Lower lobe of right lung (tissue), 2 donors: ENCODE measurements around the gene SLC35F5. TPM values are rescaled to one million over a fixed set of nuclear protein-coding genes. Genes with fewer than 3 reads are reported as not detected.

ENCODE experiments used
- ATAC-seq, 2 donors: fragments of 200-7000 bp; cut with Tn5 transposase; one replicate each; pipeline ENCODE4 v1.9.1; 2020 to 2022; ENCODE audit warnings: mild to moderate bottlenecking in 2 of 2, moderate library complexity in 2 of 2
- DNase-seq: peaks from one replicate; pipeline ENCODE4 v3.0.0-alpha.2; 2020
- H3K27ac ChIP-seq: fragments of 200-600 bp; one replicate; pipeline ENCODE4 v1.8.0; 2022
- H3K27me3 ChIP-seq: fragments of 200-600 bp; one replicate; pipeline ENCODE4 v1.8.0; 2022; ENCODE audit warnings: low read depth
- H3K36me3 ChIP-seq: fragments of 200-600 bp; one replicate; pipeline ENCODE4 v1.8.0; 2022; ENCODE audit warnings: mild to moderate bottlenecking
- H3K4me1 ChIP-seq: fragments of 200-600 bp; one replicate; pipeline ENCODE4 v1.8.0; 2022
- H3K4me3 ChIP-seq: fragments of 200-600 bp; one replicate; pipeline ENCODE4 v1.8.0; 2022; ENCODE audit warnings: mild to moderate bottlenecking
- H3K9me3 ChIP-seq: fragments of 200-600 bp; one replicate; pipeline ENCODE4 v1.8.0; 2022
- CTCF ChIP-seq: fragments of 200-600 bp; IDR thresholded peaks from one replicate; pipeline ENCODE4 v1.8.0; 2022; ENCODE audit warnings: antibody characterized with exemption, mild to moderate bottlenecking
- intact Hi-C: fragments of 100-400 bp; cut with DNase I; formaldehyde crosslinking; loops from one replicate; pipeline ENCODE4 v1.11.0; 2022
- total RNA-seq: library from RNA; stranded (reverse); fragmentation: NEBNext Ultra II Directional; extraction: Animal tissue kit (Norgen Biotek cat#: 25700); gene quantifications from one replicate; pipeline ENCODE4 v1.2.1, GENCODE V29; 2021
- donor health status: DM: no; HTN: yes; CAD: no; lungs with severe emphysema.

The SLC35F5 gene
- total RNA-seq, 1 donor from 2014 or later, result 70.4 TPM

DNA sequence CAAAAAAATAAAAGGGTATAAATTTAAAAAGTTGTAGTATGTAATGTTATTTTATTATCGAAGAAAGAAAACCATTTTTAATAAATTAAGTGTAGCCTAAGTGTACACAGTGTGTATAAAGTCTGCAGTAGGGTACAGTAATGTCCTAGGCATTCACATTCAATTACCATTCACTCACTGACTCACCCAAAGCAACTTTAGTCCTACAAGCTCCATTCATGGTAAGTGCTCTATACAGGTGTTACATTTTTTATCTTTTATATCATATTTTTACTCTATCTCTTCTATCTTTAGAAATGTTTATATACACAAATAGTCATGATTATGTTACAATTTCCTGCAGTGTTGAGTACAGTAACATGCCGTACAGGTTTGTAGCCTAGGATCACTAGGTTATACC lies 69.9 kb downstream of the SLC35F5 start:
- DNase-seq (no peak), ATAC-seq (no peak)
- Histone ChIP-seq H3K4me1 (no peaks in the 10 kb centered on the region), H3K27me3 (no peaks in the 10 kb centered on the region), H3K4me3 (no peak overlapping the region), H3K36me3 (no peaks in the 10 kb centered on the region), H3K27ac (no peak overlapping the region), H3K9me3 (no peaks in the 10 kb centered on the region)
- intact Hi-C loops, result no loop called here
- no peak for TF ChIP-seq CTCF

- Histone ChIP-seq H3K27me3 (no peaks in the 10 kb centered on the region), H3K27ac (no peak overlapping the region), H3K4me1 (no peaks in the 10 kb centered on the region), H3K9me3 (no peaks in the 10 kb centered on the region), H3K36me3 (no peaks in the 10 kb centered on the region), H3K4me3 (no peak overlapping the region)
- intact Hi-C loops, result no loop called here
- DNase-seq, result no peak
- no peak for ATAC-seq
- no peak for TF ChIP-seq CTCF
These were observed 71.0 kb downstream of the SLC35F5 start for GRCh38 chr2:113685471-113685870.

GRCh38 chr2:113679457-113679856 lies 77.0 kb downstream of the SLC35F5 start:
- no peaks in the 10 kb centered on the region for H3K9me3 ChIP-seq
- no peaks in the 10 kb centered on the region for H3K27me3 ChIP-seq
- ATAC-seq (no peak), DNase-seq (no peak)
- no peak overlapping the region for H3K4me3 ChIP-seq
- H3K4me1 ChIP-seq, result no peaks in the 10 kb centered on the region
- no peak overlapping the region for H3K27ac ChIP-seq
- no peak for TF ChIP-seq CTCF
- intact Hi-C loops, result no loop called here
- no peaks in the 10 kb centered on the region for H3K36me3 ChIP-seq

DNA sequence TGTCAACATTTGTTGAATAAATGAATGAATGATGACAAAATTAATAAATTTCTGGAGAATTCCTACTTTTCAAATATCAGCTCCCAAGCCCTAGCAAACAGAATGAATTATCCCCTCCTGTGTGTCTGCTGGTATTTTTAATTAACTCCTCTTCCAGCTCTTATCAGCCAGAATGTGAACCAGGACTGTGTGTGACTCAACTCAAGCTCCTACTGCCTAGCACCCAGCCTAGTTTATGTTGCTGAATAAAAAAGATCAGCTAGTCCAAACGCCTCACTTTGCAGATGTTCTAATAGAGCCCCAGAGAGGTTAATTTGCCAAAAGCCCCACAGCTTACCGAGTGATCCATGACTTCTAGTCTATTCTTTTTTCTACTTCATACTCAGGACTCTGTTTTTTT lies 79.1 kb downstream of the SLC35F5 start:
- no peaks in the 10 kb centered on the region for H3K36me3 ChIP-seq
- TF ChIP-seq CTCF, result no peak
- DNase-seq (no peak), ATAC-seq (no peak)
- H3K9me3 ChIP-seq, result no peaks in the 10 kb centered on the region
- no peaks in the 10 kb centered on the region for H3K4me1 ChIP-seq
- H3K27ac ChIP-seq, result no peak overlapping the region
- H3K27me3 ChIP-seq, result no peaks in the 10 kb centered on the region
- intact Hi-C loops, result no loop called here
- no peak overlapping the region for H3K4me3 ChIP-seq

DNA sequence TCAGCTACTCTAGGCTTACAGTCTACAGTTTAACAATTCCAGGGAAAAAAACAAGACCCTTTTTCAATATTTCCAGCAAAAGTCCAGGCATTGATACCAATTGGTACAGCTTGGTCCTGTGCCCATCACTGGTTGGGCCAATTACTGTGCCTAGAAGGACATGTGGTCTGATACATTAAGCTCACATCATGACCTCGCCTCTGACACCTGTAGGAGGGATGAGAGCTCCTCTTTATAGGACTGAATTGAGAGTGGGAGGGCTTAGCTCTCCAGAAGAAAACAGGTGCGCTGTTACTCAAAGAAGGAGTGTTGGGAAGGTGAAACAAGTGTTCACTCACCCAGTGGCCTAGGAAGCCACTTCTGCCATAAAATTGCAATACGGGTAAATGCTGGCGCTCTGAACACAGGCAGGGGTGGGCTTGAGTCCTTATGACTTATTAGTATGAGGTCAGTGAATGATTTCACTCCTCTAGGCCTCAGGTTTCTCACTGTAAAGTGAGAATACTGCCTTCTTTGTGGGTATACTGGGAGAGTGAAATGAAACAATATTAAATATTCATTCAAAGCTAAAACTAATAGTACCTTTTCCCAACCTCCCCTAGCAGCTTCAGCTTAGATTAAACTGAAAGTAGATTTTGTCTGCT lies 79.7 kb downstream of the SLC35F5 start:
- H3K4me3 ChIP-seq, result no peak overlapping the region
- H3K27ac ChIP-seq, result no peak overlapping the region
- no peaks in the 10 kb centered on the region for H3K4me1 ChIP-seq
- ATAC-seq (no peak), DNase-seq (no peak)
- H3K27me3 ChIP-seq, result no peaks in the 10 kb centered on the region
- no peaks in the 10 kb centered on the region for H3K36me3 ChIP-seq
- TF ChIP-seq CTCF, result no peak
- no peaks in the 10 kb centered on the region for H3K9me3 ChIP-seq
- intact Hi-C loops, result no loop called here
